ENCODE measurements around the gene LDHAL6A.
"Not testable (repeated sequence)": the region's sequence is repeated elsewhere in the genome, so short reads cannot be mapped to it uniquely, and the experiment has no call there.

The LDHAL6A gene

DNA sequence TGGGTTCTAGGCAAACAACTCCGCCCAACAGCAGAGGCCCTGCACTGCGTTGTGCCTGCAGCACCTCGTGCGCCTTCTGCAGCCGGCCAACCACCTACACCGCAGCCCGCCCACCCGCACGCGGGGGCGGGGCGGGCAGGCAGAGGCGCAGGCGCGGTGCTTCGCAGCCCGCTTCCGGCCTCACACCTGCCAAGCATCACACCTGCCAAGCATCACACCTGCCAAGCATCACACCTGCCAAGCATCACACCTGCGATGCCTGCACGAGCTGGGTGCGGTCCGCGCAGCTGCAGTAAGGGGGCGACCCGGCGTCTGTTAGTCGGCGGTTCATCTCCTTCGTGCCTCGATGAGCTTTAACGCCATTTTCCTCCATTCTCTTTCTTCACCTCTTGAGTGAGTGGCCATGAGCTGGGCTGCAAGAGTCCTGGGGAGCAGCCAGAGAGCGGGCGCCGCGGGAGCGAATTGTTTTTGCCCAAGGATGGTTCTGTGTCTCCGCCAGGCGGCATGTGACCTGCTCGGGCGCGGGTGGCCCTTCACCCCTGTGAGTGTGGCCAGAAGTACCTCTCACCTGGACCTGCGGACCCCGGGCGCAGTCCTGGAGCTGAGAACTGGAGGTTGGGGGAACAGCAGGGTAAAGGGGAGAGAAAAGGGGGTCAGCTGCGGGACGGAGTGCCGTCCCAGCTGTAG, at the start of gene LDHAL6A:
Gene LDHAL6A, plus strand, starts transcription at position 171 of the 687 bp plus-strand sequence. CDS start 825 bp downstream, outside the sequence.
- no peak for DNase-seq

DNA sequence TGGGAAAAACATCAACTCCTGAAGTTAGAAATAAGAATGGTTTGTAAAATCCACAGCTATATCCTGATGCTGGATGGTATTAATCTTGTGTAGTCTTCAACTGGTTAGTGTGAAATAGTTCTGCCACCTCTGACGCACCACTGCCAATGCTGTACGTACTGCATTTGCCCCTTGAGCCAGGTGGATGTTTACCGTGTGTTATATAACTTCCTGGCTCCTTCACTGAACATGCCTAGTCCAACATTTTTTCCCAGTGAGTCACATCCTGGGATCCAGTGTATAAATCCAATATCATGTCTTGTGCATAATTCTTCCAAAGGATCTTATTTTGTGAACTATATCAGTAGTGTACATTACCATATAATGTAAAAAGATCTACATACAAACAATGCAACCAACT, 48.3 kb upstream of the LDHAL6A start:
- not testable (repeated sequence) for DNase-seq

DNA sequence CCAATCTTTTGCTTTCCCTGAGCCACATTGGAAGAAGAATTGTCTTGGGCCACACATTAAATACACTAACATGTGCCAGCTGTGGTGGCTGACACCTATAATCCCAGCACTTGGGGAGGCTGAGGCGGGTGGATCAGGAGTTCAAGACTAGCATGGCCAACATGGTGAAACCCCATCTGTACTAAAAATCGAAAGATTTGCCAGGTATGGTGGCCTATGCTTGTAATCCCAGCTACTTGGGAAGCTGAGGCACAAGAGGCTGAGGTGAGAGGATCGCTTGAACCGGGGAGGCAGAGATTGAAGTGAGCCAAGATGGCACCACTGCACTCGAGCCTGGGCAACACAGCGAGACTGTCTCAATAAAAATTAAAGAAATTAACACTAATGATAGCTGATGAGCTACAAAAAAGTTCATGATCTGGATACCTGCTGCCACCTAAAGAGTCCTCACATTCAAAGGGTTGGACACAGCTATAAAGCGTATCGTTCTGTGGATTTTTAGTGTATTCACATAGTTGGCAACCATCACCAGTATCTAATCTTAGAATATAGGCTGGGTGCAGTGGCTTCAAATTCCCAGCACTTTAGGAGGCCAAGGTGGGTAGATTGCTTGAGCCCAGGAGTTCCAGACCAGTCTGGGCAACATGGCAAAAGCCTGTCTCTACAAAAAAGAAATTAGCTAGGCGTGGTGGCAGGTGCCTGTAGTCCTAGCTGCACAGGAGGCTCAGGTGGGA, 46.9 kb upstream of the LDHAL6A start:
- no peak for DNase-seq

- no peak for DNase-seq
These were observed 39.2 kb upstream of the LDHAL6A start for GRCh38 chr11:18416459-18416858.

DNA sequence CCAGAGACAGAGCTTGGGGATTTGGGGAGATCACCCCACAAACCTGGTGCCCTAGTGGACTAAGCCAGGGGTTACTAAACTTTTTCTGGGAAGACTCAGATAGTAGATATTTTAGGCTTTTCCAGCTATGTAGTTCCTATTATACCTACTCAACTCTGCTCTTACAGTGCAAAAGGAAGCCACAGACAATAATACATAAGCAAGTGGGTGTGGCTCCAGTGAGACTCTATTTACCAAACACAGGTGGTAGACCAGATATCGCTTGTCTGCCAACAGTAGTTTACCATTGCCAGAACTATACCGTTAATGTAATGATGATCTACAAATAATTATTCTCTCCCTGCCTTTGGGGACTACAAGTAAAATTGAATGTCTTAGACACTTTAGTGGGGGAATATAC, 36.6 kb upstream of the LDHAL6A start:
- no peak for DNase-seq

DNA sequence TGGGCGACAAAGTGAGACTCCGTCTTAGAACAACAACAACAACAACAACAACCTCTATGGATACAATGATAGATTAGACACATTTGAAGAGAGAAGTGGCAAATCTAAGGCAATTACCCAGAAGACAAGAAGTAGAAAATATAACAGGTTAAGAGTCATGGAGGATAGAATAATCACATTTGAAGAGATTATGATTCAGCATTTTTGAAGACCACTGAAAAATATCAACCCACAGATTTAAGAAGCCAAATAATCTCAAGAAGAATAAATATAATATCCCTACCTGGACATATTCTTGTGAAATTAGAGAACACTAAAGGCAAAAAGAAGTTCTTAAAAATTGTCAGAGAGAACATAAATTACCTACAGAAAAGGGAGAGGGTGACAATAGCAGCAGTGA, 35.6 kb upstream of the LDHAL6A start:
- no peak for DNase-seq

GRCh38 chr11:18427240-18427639, 28.4 kb upstream of the LDHAL6A start:
- DNase-seq, result no peak

GRCh38 chr11:18429332-18429731, 26.3 kb upstream of the LDHAL6A start:
- no peak for DNase-seq

- no peak for DNase-seq
These were observed 17.0 kb upstream of the LDHAL6A start for GRCh38 chr11:18438691-18439090.

DNA sequence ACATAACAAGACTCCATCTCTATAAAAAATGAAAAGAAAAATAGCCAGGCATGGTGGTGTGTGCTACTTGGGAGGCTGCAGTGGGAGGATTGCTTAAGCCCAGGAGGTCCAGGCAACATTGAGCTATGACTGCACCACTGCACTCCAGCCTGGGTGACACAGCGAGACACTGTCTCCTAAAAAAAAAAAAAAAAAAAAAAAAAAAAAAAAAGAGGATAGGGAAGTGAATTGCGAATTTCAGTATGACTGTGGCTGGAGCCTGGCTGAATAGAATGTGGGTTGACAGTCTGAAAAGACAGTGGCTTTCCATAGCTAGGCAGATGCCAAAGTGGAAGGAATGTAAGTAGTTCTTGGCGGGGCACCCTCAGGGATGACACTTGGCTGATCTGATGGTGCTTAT, 6.4 kb upstream of the LDHAL6A start:
- DNase-seq, result no peak

DNA sequence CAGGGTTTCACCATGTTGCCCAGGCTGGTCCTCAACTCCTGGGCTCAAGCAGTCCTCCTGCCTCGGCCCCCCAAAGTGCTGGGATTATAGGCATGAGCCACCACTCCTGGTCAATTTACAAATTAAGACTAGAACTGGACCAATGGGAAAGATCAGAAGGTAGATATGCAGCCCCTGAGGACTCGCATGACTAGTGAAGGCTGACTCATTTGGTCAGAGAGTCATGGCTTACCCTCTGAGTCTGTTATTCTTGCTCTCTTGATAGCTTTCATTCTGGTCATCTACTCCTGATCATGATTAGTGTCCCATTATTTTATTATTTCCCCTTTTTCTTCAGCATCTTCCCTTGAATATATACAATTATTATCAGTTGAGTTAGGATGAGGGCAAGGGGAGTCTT, 2.7 kb upstream of the LDHAL6A start:
- no peak for DNase-seq

DNA sequence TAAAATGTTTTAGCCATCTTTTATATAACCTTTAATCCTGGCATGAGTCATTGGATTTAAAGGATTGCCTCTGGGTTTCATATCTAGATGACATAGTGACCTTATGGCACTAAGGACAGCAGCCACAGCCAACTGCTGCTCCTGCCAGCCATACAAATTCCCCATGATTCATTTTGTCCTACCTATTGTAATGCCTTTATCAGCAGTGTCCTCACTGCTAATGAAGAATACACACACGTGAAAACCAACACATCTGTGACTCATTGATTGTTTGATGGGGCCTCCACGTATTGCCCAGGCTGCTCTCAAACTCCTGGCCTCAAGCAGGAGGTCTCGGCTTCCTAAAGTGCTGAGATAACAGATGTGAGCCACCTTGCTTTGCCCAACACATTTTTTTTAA, 1.8 kb downstream of the LDHAL6A start:
- no peak for DNase-seq

DNA sequence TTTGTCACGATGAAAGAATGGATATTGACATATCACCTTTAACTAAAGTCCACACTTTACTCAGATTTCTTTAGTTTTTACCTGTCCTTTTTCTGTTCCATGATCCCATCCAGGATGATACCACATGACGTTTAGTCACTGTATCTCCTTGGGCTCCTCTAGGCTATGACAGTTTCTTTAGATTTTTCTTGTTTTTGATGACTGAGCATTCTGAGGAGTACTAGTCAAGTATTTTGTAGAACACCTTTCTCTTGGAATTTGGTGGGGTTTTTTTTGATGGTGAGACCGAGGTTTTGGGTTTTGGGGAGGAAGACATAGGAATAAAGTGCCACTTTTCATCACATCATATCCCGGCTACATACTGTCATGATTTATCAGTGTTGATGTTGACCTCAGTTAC, 4.0 kb downstream of the LDHAL6A start:
- DNase-seq, result no peak

DNA sequence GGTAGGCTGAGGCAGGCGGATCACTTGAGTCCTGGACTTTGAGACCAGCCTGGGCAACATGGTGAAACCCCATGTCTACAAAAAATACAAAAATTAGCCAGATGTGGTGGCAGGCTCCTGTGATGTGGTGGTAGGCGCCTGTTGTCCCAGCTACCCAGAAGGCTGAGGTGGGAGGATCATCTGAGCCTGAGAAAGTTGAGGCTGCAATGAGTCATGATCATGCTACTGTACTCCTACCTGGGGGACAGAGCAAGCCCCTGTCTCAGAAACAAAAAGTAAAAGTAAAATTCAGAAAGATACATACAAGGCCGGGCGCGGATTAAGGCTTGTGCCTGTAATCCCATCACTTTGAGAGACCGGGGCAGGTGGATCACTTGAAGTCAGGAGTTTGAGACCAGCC, 6.3 kb downstream of the LDHAL6A start:
- no peak for DNase-seq

DNA sequence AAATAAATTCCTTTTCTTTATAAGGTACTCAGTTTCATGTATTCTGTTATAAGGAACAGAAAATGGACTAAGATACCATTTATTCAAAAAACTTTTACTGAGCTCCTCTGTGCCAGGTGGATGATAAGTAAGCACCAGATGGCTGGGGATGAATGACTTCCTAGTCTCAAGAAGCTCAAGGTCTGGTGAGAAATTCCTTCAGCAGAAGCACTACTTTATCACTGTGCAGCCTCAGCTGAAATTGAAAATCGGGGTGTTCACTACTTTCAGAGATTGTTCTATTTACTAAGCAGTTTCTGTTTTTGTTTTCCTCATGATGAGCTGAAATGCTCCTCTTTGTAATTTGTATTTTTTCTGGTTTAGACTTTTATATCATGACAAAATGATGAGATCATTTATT, 7.8 kb downstream of the LDHAL6A start:
- no peak for DNase-seq

GRCh38 chr11:18466402-18466801, 10.7 kb downstream of the LDHAL6A start:
- DNase-seq, result no peak

- DNase-seq, result no peak
These were observed 12.4 kb downstream of the LDHAL6A start for GRCh38 chr11:18468059-18468458.

GRCh38 chr11:18468961-18469360, 13.3 kb downstream of the LDHAL6A start:
- DNase-seq, result no peak

GRCh38 chr11:18471995-18472394, 16.3 kb downstream of the LDHAL6A start:
- DNase-seq, result no peak

GRCh38 chr11:18472587-18472986, 16.9 kb downstream of the LDHAL6A start:
- DNase-seq, result no peak

DNA sequence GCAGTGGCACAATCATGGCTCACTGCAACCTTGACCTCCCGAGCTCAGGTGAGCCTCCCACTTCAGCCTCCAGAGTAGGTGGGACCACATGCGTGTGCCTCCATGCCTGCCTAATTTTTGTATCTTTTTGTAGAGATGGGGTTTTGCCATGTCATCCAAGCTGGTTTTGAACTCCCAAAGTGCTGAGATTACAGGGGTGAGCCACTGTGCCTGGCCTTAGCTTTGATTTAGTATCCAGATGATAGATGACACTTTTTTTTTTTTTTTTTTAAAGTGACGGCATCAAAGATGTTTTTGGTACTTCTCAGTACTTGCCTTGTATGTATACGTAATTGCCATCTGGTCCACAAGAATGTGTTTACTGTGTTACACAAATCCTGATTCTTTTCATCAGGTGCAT, 23.4 kb downstream of the LDHAL6A start:
- DNase-seq, result no peak

- DNase-seq, result no peak
These were observed 30.4 kb downstream of the LDHAL6A start for GRCh38 chr11:18485913-18486528.

DNA sequence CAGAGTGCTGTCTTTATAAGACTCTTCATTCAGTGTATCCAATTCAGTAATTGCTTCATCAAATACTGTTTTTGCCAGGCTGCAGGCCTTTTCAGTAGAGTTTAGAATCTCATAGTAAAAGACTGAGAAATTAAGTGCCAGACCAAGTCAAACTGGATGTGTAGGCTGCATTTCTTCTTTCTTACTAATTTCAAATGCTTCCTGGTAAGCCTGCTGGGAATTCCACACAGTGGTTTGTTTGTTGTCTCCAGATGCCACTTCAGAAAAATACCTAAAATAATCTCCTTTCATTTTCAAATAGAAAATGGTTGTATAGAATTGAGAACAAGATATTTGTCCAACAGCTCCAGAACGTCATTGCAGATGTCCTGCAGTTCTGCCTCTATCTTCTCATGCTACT, 34.7 kb downstream of the LDHAL6A start:
- no peak for DNase-seq
